Measurements from ENCODE around the gene TSHZ3. TPM values are rescaled to one million over a fixed set of nuclear protein-coding genes. Genes with fewer than 3 reads are reported as not detected.

Gene TSHZ3
- total RNA-seq, 1 donor: 7.6 TPM

GRCh38 chr19:31354799-31355664 lies 5.8 kb upstream of the TSHZ3 start:
- H2AFZ ChIP-seq (ENCODE audit: low read length): no peak overlapping the region
- no peak overlapping the region for H3K4me2 ChIP-seq (ENCODE audit: insufficient read depth, low read length)
- DNase-seq (ENCODE audit: insufficient read length, low spot score, missing footprints): no peak
- H3K79me2 ChIP-seq (ENCODE audit: insufficient read depth, low read length): peaks cover 24% of the 10 kb centered on the region
- H3K36me3 ChIP-seq (ENCODE audit: insufficient read depth, low read length): no peaks in the 10 kb centered on the region
- peaks cover 12% of the 10 kb centered on the region for H3K4me1 ChIP-seq (ENCODE audit: insufficient read depth, low read length)
- peaks cover 31% of the 10 kb centered on the region for H4K20me1 ChIP-seq (ENCODE audit: insufficient read depth, low read length)
- no peak for TF ChIP-seq CTCF (IDR thresholded peaks at IDR 0.05; ENCODE audit: extremely low read depth, low read depth, low read length)
- no peaks in the 10 kb centered on the region for H3K27me3 ChIP-seq (ENCODE audit: insufficient read depth, low read length)
- H3K4me3 ChIP-seq (ENCODE audit: insufficient read depth, low read length): no peak overlapping the region
- H3K9me3 ChIP-seq (ENCODE audit: low read depth, low read length): no peaks in the 10 kb centered on the region
- no peak overlapping the region for H3K27ac ChIP-seq (ENCODE audit: low read depth, low read length)

DNA sequence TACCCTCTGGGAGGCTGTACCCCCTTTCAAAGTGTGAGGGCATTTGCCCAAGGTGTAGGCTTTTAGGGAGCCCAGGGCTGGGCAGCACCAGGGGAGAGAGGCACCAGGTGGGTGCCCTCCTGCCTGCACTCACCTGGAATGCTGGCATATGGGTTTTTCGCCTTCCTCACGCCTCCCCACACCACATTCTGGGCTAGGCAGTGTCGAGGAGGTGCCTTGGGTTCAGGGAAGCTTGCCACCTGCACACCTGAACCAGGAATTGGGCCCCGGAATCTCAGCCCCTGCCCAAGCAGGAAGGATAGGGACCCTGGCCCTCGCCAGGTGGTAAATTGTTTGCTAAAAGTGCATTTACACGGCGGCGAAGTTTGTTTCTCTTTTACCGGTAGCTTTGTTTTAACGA lies 5.1 kb upstream of the TSHZ3 start:
- Histone ChIP-seq H3K27ac (ENCODE audit: low read depth, low read length) (no peak overlapping the region), H2AFZ (ENCODE audit: low read length) (no peak overlapping the region), H3K4me3 (ENCODE audit: insufficient read depth, low read length) (no peak overlapping the region), H3K79me2 (ENCODE audit: insufficient read depth, low read length) (peaks cover 24% of the 10 kb centered on the region), H3K9me3 (ENCODE audit: low read depth, low read length) (no peaks in the 10 kb centered on the region), H3K4me2 (ENCODE audit: insufficient read depth, low read length) (no peak overlapping the region), H3K4me1 (ENCODE audit: insufficient read depth, low read length) (peaks cover 12% of the 10 kb centered on the region), H3K36me3 (ENCODE audit: insufficient read depth, low read length) (no peaks in the 10 kb centered on the region), H3K27me3 (ENCODE audit: insufficient read depth, low read length) (no peaks in the 10 kb centered on the region), H4K20me1 (ENCODE audit: insufficient read depth, low read length) (peaks cover 27% of the 10 kb centered on the region)
- no peak for DNase-seq (ENCODE audit: insufficient read length, low spot score, missing footprints)
- no peak for TF ChIP-seq CTCF (IDR thresholded peaks at IDR 0.05; ENCODE audit: extremely low read depth, low read depth, low read length)

- H3K4me3 ChIP-seq (ENCODE audit: insufficient read depth, low read length): no peak overlapping the region
- DNase-seq (ENCODE audit: insufficient read length, low spot score, missing footprints): no peak
- peaks cover 24% of the 10 kb centered on the region for H3K79me2 ChIP-seq (ENCODE audit: insufficient read depth, low read length)
- H3K36me3 ChIP-seq (ENCODE audit: insufficient read depth, low read length): no peaks in the 10 kb centered on the region
- H2AFZ ChIP-seq (ENCODE audit: low read length): no peak overlapping the region
- no peak overlapping the region for H3K4me2 ChIP-seq (ENCODE audit: insufficient read depth, low read length)
- H3K27me3 ChIP-seq (ENCODE audit: insufficient read depth, low read length): no peaks in the 10 kb centered on the region
- H3K27ac ChIP-seq (ENCODE audit: low read depth, low read length): no peak overlapping the region
- H3K9me3 ChIP-seq (ENCODE audit: low read depth, low read length): no peaks in the 10 kb centered on the region
- TF ChIP-seq CTCF (IDR thresholded peaks at IDR 0.05; ENCODE audit: extremely low read depth, low read depth, low read length): no peak
- H4K20me1 ChIP-seq (ENCODE audit: insufficient read depth, low read length): peaks cover 27% of the 10 kb centered on the region
- peaks cover 12% of the 10 kb centered on the region for H3K4me1 ChIP-seq (ENCODE audit: insufficient read depth, low read length)
Measured at GRCh38 chr19:31353833-31354232, 4.6 kb upstream of the TSHZ3 start.

GRCh38 chr19:31352782-31353651 lies 3.8 kb upstream of the TSHZ3 start:
- no peak for TF ChIP-seq CTCF (IDR thresholded peaks at IDR 0.05; ENCODE audit: extremely low read depth, low read depth, low read length)
- Histone ChIP-seq H3K4me1 (ENCODE audit: insufficient read depth, low read length) (peaks cover 14% of the 10 kb centered on the region), H3K27ac (ENCODE audit: low read depth, low read length) (no peak overlapping the region), H3K36me3 (ENCODE audit: insufficient read depth, low read length) (no peaks in the 10 kb centered on the region), H3K4me2 (ENCODE audit: insufficient read depth, low read length) (no peak overlapping the region), H4K20me1 (ENCODE audit: insufficient read depth, low read length) (peaks cover 28% of the 10 kb centered on the region), H3K9me3 (ENCODE audit: low read depth, low read length) (no peaks in the 10 kb centered on the region), H3K4me3 (ENCODE audit: insufficient read depth, low read length) (no peak overlapping the region), H3K79me2 (ENCODE audit: insufficient read depth, low read length) (peaks cover 32% of the 10 kb centered on the region), H2AFZ (ENCODE audit: low read length) (no peak overlapping the region), H3K27me3 (ENCODE audit: insufficient read depth, low read length) (no peaks in the 10 kb centered on the region)
- no peak for DNase-seq (ENCODE audit: insufficient read length, low spot score, missing footprints)

Data from osteoblast (primary cell).